H9 (cell line): ENCODE results near the gene PDZRN4. TPM values are rescaled to one million over a fixed set of nuclear protein-coding genes. Genes with fewer than 3 reads are reported as not detected.

Experiments used
- DNase-seq: peaks from one replicate; pipeline ENCODE4 v3.0.0-alpha.2; 2017
- H2AFZ ChIP-seq: one replicate; pipeline ENCODE4 v1.6.1; 2013; ENCODE audit warnings: mild to moderate bottlenecking, low read length, control low read depth, moderate library complexity
- H2AK5ac ChIP-seq: 2 replicates; pipeline ENCODE4 v1.6.1; 2013; ENCODE audit warnings: low read length, control low read depth, mixed read lengths; ENCODE audit not compliant: insufficient read length
- H2BK120ac ChIP-seq: one replicate; pipeline ENCODE4 v1.6.1; 2013; ENCODE audit warnings: low read depth, mild to moderate bottlenecking, low read length, control low read depth, inconsistent platforms; ENCODE audit not compliant: poor library complexity, severe bottlenecking
- H2BK12ac ChIP-seq: 2 replicates; pipeline ENCODE4 v1.6.1; 2013; ENCODE audit warnings: low read length, control low read depth, mixed read lengths, low read depth; ENCODE audit not compliant: insufficient read length
- H2BK15ac ChIP-seq: 2 replicates; pipeline ENCODE4 v1.6.1; 2013; ENCODE audit warnings: low read depth, low read length, control low read depth
- H2BK20ac ChIP-seq: one replicate; pipeline ENCODE4 v1.6.1; 2013; ENCODE audit warnings: low read depth, mild to moderate bottlenecking, low read length, control low read depth, inconsistent platforms; ENCODE audit not compliant: poor library complexity, severe bottlenecking
- H2BK5ac ChIP-seq: 2 replicates; pipeline ENCODE4 v1.6.1; 2013; ENCODE audit warnings: low read length, control low read depth, mixed read lengths; ENCODE audit not compliant: insufficient read length
- H3K14ac ChIP-seq: 2 replicates; pipeline ENCODE4 v1.6.1; 2013; ENCODE audit warnings: low read length, control low read depth; ENCODE audit not compliant: insufficient read depth
- H3K18ac ChIP-seq: 2 replicates; pipeline ENCODE4 v1.6.1; 2013; ENCODE audit warnings: low read depth, mild to moderate bottlenecking, mixed read lengths, low read length, control low read depth; ENCODE audit not compliant: insufficient read length
- H3K23ac ChIP-seq: 2 replicates; pipeline ENCODE4 v1.6.1; 2013; ENCODE audit warnings: low read length, control low read depth, mixed read lengths, low read depth; ENCODE audit not compliant: insufficient read length
- H3K23me2 ChIP-seq: 2 replicates; pipeline ENCODE4 v1.6.1; 2013; ENCODE audit warnings: low read depth, mild to moderate bottlenecking, mixed read lengths, low read length, control low read depth; ENCODE audit not compliant: insufficient read length, poor library complexity, severe bottlenecking
- H3K27ac ChIP-seq: 2 replicates; pipeline ENCODE4 v1.5.1; 2013; ENCODE audit warnings: low read length, control low read depth, mixed read lengths, low read depth; ENCODE audit not compliant: insufficient read length
- H3K27me3 ChIP-seq: 2 replicates; pipeline ENCODE4 v1.6.1; 2013; ENCODE audit warnings: low read length, control low read depth, inconsistent platforms; ENCODE audit not compliant: insufficient read depth
- H3K4ac ChIP-seq: 2 replicates; pipeline ENCODE4 v1.6.1; 2013; ENCODE audit warnings: low read depth, mild to moderate bottlenecking, control low read depth, inconsistent platforms, low read length, moderate library complexity
- H3K4me1 ChIP-seq: 2 replicates; pipeline ENCODE4 v1.6.1; 2013; ENCODE audit warnings: low read length, control low read depth, inconsistent platforms; ENCODE audit not compliant: insufficient read depth
- H3K4me2 ChIP-seq: 2 replicates; pipeline ENCODE4 v1.6.1; 2013; ENCODE audit warnings: low read length, control low read depth, mixed read lengths; ENCODE audit not compliant: insufficient read length, insufficient read depth
- H3K56ac ChIP-seq: 2 replicates; pipeline ENCODE4 v1.6.1; 2013; ENCODE audit warnings: low read depth, mild to moderate bottlenecking, mixed read lengths, low read length, control low read depth; ENCODE audit not compliant: insufficient read length
- H3K79me1 ChIP-seq: 2 replicates; pipeline ENCODE4 v1.6.1; 2013; ENCODE audit warnings: low read depth, mild to moderate bottlenecking, moderate library complexity, low read length, control low read depth, inconsistent platforms; ENCODE audit not compliant: insufficient read depth, poor library complexity, severe bottlenecking
- H3K79me2 ChIP-seq: 2 replicates; pipeline ENCODE4 v1.6.1; 2013; ENCODE audit warnings: low read length, control low read depth, inconsistent platforms; ENCODE audit not compliant: insufficient read depth
- H3K9ac ChIP-seq: 2 replicates; pipeline ENCODE4 v1.6.1; 2013; ENCODE audit warnings: low read length, control low read depth, mixed read lengths; ENCODE audit not compliant: insufficient read length; ENCODE audit errors: extremely low read depth
- H3K9me3 ChIP-seq: one replicate; pipeline ENCODE4 v1.6.1; 2013; ENCODE audit warnings: low read depth, low read length, inconsistent platforms; ENCODE audit not compliant: control insufficient read depth
- H3T11ph ChIP-seq: one replicate; pipeline ENCODE4 v1.6.1; 2013; ENCODE audit warnings: mild to moderate bottlenecking, low read length, control low read depth, inconsistent platforms
- H4K20me1 ChIP-seq: one replicate; pipeline ENCODE4 v1.6.1; 2013; ENCODE audit not compliant: control insufficient read depth, insufficient read length, insufficient read depth
- H4K5ac ChIP-seq: 2 replicates; pipeline ENCODE4 v1.6.1; 2013; ENCODE audit warnings: low read depth, mild to moderate bottlenecking, mixed read lengths, low read length, control low read depth; ENCODE audit not compliant: insufficient read length
- H4K8ac ChIP-seq: replicated peaks from 2 replicates; pipeline ENCODE4 v1.6.1; 2013; ENCODE audit warnings: low read length, control low read depth, mixed read lengths, low read depth; ENCODE audit not compliant: insufficient read length
- H4K91ac ChIP-seq: 2 replicates; pipeline ENCODE4 v1.6.1; 2013; ENCODE audit warnings: low read depth, mild to moderate bottlenecking, moderate library complexity, mixed read lengths, low read length, control low read depth; ENCODE audit not compliant: insufficient read length
- H3K27ac Mint-ChIP-seq, 3 experiments: 2 replicates in 2 of 3; 3 replicates in 1 of 3; pipeline ENCODE4 v1.8.0; 2020 to 2021; ENCODE audit warnings: mixed read lengths in 3 of 3, mild to moderate bottlenecking in 1 of 3, moderate library complexity in 1 of 3
- H3K27me3 Mint-ChIP-seq: 2 replicates; pipeline ENCODE4 v1.8.0; 2021; ENCODE audit warnings: low read depth, mild to moderate bottlenecking, moderate library complexity, mixed read lengths
- H3K36me3 Mint-ChIP-seq, 3 experiments: 2 replicates in 2 of 3; 3 replicates in 1 of 3; pipeline ENCODE4 v1.8.0; 2020 to 2021; ENCODE audit warnings: low read depth in 3 of 3, mixed read lengths in 3 of 3; ENCODE audit not compliant: insufficient read depth in 1 of 3
- H3K4me1 Mint-ChIP-seq, 2 experiments: 2 replicates each; pipeline ENCODE4 v1.8.0; 2020; ENCODE audit warnings: mixed read lengths in 2 of 2
- H3K4me3 Mint-ChIP-seq, 2 experiments: 2 replicates in 1 of 2; 3 replicates in 1 of 2; pipeline ENCODE4 v1.8.0; 2020 to 2021; ENCODE audit warnings: mild to moderate bottlenecking in 2 of 2, mixed read lengths in 2 of 2, moderate library complexity in 1 of 2
- H3K9me3 Mint-ChIP-seq, 2 experiments: 2 replicates in 1 of 2; 3 replicates in 1 of 2; pipeline ENCODE4 v1.8.0; 2020; ENCODE audit warnings: mild to moderate bottlenecking in 2 of 2, mixed read lengths in 2 of 2, moderate library complexity in 1 of 2
- WGBS: extraction: QIAGEN DNeasy Blood & Tissue Kit; methylation state at CpG from one replicate; pipeline ENCODE4 v1.1.7; 2013; ENCODE audit warnings: missing lambda C conversion rate, low lambda C conversion rate, mixed read lengths; ENCODE audit not compliant: insufficient read length; ENCODE audit errors: extremely low coverage; 5-methylcytosine and 5-hydroxymethylcytosine counted together
- total RNA-seq: library from RNA; stranded (reverse); gene quantifications from 2 replicates; pipeline ENCODE4 v1.2.1, GENCODE V29; 2021
- TF ChIP-seq, protein P1 (sequence below): fragments of 200-600 bp; sonication (generic); conservative IDR thresholded peaks from 3 replicates; pipeline ENCODE4 v1.8.0; 2021; ENCODE audit warnings: antibody characterized with exemption, mild to moderate bottlenecking

PDZRN4 gene
- total RNA-seq, 1 experiment from 2014 or later, result not detected

DNA sequence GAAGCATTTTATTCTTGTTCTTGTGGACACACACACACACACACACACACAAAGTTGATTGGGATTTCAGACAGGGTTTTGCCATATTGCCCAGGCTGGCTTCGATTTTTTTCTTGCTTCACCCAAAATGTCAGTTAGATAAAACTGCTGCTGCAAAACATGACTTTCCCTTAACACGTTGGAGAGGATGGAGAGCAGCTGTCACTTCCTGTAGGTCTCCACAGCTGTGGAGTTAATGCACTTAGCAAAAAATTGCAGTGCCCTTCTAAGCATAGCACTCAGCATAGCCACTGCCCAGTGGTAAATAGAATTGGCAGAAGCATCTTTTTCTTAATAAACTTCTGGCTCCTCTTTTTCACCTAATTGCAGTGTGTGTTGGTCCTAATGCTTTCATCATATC, 54.5 kb downstream of the PDZRN4 start:
- Mint-ChIP-seq H3K4me1 (no peaks in the 10 kb centered on the region), H3K36me3 (no peaks in the 10 kb centered on the region), H3K9me3 (no peaks in the 10 kb centered on the region; a peak in 1 of 5 replicates), H3K27ac (no peak overlapping the region), H3K4me3 (no peak overlapping the region), H3K27me3 (no peaks in the 10 kb centered on the region)
- Histone ChIP-seq H3K4ac (no peak overlapping the region), H2AFZ (no peak overlapping the region), H3K23me2 (no peaks in the 10 kb centered on the region), H3K23ac (no peak overlapping the region), H4K8ac (no peak overlapping the region), H3T11ph (no peak overlapping the region), H3K9ac (no peak overlapping the region), H4K20me1 (no peaks in the 10 kb centered on the region), H3K79me1 (no peaks in the 10 kb centered on the region), H3K27me3 (no peaks in the 10 kb centered on the region), H2BK15ac (no peak overlapping the region), H3K18ac (no peak overlapping the region), H2AK5ac (no peak overlapping the region), H3K4me1 (no peaks in the 10 kb centered on the region), H3K9me3 (no peaks in the 10 kb centered on the region), H3K14ac (no peak overlapping the region), H3K79me2 (no peaks in the 10 kb centered on the region), H3K27ac (no peak overlapping the region), H2BK5ac (no peak overlapping the region), H2BK12ac (no peak overlapping the region), H3K4me2 (no peak overlapping the region), H2BK120ac (no peak overlapping the region), H2BK20ac (no peak overlapping the region), H3K56ac (no peak overlapping the region), H4K91ac (no peak overlapping the region), H4K5ac (no peak overlapping the region)
- WGBS, result no CpG with 5 or more reads among the region's 2 CpGs
- TF ChIP-seq, protein P1, sequence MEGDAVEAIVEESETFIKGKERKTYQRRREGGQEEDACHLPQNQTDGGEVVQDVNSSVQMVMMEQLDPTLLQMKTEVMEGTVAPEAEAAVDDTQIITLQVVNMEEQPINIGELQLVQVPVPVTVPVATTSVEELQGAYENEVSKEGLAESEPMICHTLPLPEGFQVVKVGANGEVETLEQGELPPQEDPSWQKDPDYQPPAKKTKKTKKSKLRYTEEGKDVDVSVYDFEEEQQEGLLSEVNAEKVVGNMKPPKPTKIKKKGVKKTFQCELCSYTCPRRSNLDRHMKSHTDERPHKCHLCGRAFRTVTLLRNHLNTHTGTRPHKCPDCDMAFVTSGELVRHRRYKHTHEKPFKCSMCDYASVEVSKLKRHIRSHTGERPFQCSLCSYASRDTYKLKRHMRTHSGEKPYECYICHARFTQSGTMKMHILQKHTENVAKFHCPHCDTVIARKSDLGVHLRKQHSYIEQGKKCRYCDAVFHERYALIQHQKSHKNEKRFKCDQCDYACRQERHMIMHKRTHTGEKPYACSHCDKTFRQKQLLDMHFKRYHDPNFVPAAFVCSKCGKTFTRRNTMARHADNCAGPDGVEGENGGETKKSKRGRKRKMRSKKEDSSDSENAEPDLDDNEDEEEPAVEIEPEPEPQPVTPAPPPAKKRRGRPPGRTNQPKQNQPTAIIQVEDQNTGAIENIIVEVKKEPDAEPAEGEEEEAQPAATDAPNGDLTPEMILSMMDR, result no peak
- DNase-seq, result no peak
